ENCODE results near the gene PCED1B.
"Not testable (repeated sequence)": the region's sequence is repeated elsewhere in the genome, so short reads cannot be mapped to it uniquely, and the experiment has no call there.

Gene PCED1B

GRCh38 chr12:47112679-47113078 lies 33.3 kb downstream of the PCED1B start:
- in situ Hi-C loops (cut with MboI; ENCODE audit: low sequenced_read_pairs), result no loop called here

GRCh38 chr12:47114481-47114892 lies 35.1 kb downstream of the PCED1B start:
- in situ Hi-C loops (cut with MboI; ENCODE audit: low sequenced_read_pairs), result no loop called here

- in situ Hi-C loops (cut with MboI; ENCODE audit: low sequenced_read_pairs), result not testable (repeated sequence)
Observed at GRCh38 chr12:47117305-47117704, 37.9 kb downstream of the PCED1B start.

GRCh38 chr12:47120736-47121135 lies 41.3 kb downstream of the PCED1B start:
- in situ Hi-C loops (cut with MboI; ENCODE audit: low sequenced_read_pairs), result no loop called here

- in situ Hi-C loops (cut with MboI; ENCODE audit: low sequenced_read_pairs), result no loop called here
Observed at GRCh38 chr12:47121146-47121545, 41.7 kb downstream of the PCED1B start.

GRCh38 chr12:47122602-47123001 lies 43.2 kb downstream of the PCED1B start:
- in situ Hi-C loops (cut with MboI; ENCODE audit: low sequenced_read_pairs), result no loop called here

GRCh38 chr12:47123730-47124129 lies 44.3 kb downstream of the PCED1B start:
- in situ Hi-C loops (cut with MboI; ENCODE audit: low sequenced_read_pairs), result no loop called here

- in situ Hi-C loops (cut with MboI; ENCODE audit: low sequenced_read_pairs), result no loop called here
Observed at GRCh38 chr12:47124451-47124850, 45.0 kb downstream of the PCED1B start.

- in situ Hi-C loops (cut with MboI; ENCODE audit: low sequenced_read_pairs), result no loop called here
Observed at GRCh38 chr12:47126246-47126645, 46.8 kb downstream of the PCED1B start.

- in situ Hi-C loops (cut with MboI; ENCODE audit: low sequenced_read_pairs), result no loop called here
Observed at GRCh38 chr12:47131011-47131410, 51.6 kb downstream of the PCED1B start.

- in situ Hi-C loops (cut with MboI; ENCODE audit: low sequenced_read_pairs), result no loop called here
Observed at GRCh38 chr12:47134005-47134404, 54.6 kb downstream of the PCED1B start.

- in situ Hi-C loops (cut with MboI; ENCODE audit: low sequenced_read_pairs), result no loop called here
Observed at GRCh38 chr12:47135578-47135977, 56.2 kb downstream of the PCED1B start.

GRCh38 chr12:47139000-47139681 lies 59.7 kb downstream of the PCED1B start:
- in situ Hi-C loops (cut with MboI; ENCODE audit: low sequenced_read_pairs), result no loop called here

GRCh38 chr12:47141459-47141858 lies 62.0 kb downstream of the PCED1B start:
- in situ Hi-C loops (cut with MboI; ENCODE audit: low sequenced_read_pairs), result no loop called here

GRCh38 chr12:47144769-47145168 lies 65.3 kb downstream of the PCED1B start:
- in situ Hi-C loops (cut with MboI; ENCODE audit: low sequenced_read_pairs), result no loop called here

GRCh38 chr12:47145188-47145587 lies 65.8 kb downstream of the PCED1B start:
- in situ Hi-C loops (cut with MboI; ENCODE audit: low sequenced_read_pairs), result no loop called here

GRCh38 chr12:47147739-47148138 lies 68.3 kb downstream of the PCED1B start:
- in situ Hi-C loops (cut with MboI; ENCODE audit: low sequenced_read_pairs), result no loop called here

- in situ Hi-C loops (cut with MboI; ENCODE audit: low sequenced_read_pairs), result no loop called here
Observed at GRCh38 chr12:47149146-47149545, 69.7 kb downstream of the PCED1B start.

GRCh38 chr12:47152095-47152494 lies 72.7 kb downstream of the PCED1B start:
- in situ Hi-C loops (cut with MboI; ENCODE audit: low sequenced_read_pairs), result no loop called here

GRCh38 chr12:47155457-47156166 lies 76.2 kb downstream of the PCED1B start:
- in situ Hi-C loops (cut with MboI; ENCODE audit: low sequenced_read_pairs), result no loop called here

- in situ Hi-C loops (cut with MboI; ENCODE audit: low sequenced_read_pairs), result no loop called here
Observed at GRCh38 chr12:47156167-47156736, 76.8 kb downstream of the PCED1B start.

GRCh38 chr12:47158792-47159191 lies 79.4 kb downstream of the PCED1B start:
- in situ Hi-C loops (cut with MboI; ENCODE audit: low sequenced_read_pairs), result no loop called here
